Neuronal stem cell (in vitro differentiated cells): Measurements from ENCODE around the gene DPPA4.

Source experiments
- DNase-seq: peaks from one replicate; pipeline ENCODE4 v3.0.0-alpha.2; 2013; ENCODE audit warnings: low spot score
- H2AFZ ChIP-seq: one replicate; pipeline ENCODE4 v1.6.1; 2013; ENCODE audit warnings: mild to moderate bottlenecking, low read length, inconsistent platforms
- H2AK5ac ChIP-seq: 2 replicates; pipeline ENCODE4 v1.6.1; 2013; ENCODE audit warnings: low read depth, mild to moderate bottlenecking, inconsistent platforms, low read length, moderate library complexity, mixed read lengths
- H2BK120ac ChIP-seq: 2 replicates; pipeline ENCODE4 v1.6.1; 2013; ENCODE audit warnings: low read depth, mild to moderate bottlenecking, inconsistent platforms, low read length, moderate library complexity, mixed read lengths
- H2BK12ac ChIP-seq: one replicate; pipeline ENCODE4 v1.6.1; 2013; ENCODE audit warnings: low read length, inconsistent platforms
- H2BK15ac ChIP-seq: 2 replicates; pipeline ENCODE4 v1.6.1; 2013; ENCODE audit warnings: mild to moderate bottlenecking, low read length, inconsistent platforms, mixed read lengths
- H2BK5ac ChIP-seq: one replicate; pipeline ENCODE4 v1.6.1; 2013; ENCODE audit warnings: inconsistent platforms, mild to moderate bottlenecking, low read length, moderate library complexity
- H3K14ac ChIP-seq: one replicate; pipeline ENCODE4 v1.6.1; 2013; ENCODE audit warnings: low read length, inconsistent platforms
- H3K18ac ChIP-seq: 2 replicates; pipeline ENCODE4 v1.6.1; 2013; ENCODE audit warnings: low read length, inconsistent platforms
- H3K23ac ChIP-seq: 2 replicates; pipeline ENCODE4 v1.6.1; 2013; ENCODE audit warnings: low read depth, mild to moderate bottlenecking, mixed read lengths, low read length, inconsistent platforms; ENCODE audit not compliant: poor library complexity
- H3K27ac ChIP-seq: replicated peaks from 3 replicates; pipeline ENCODE4 v1.5.1; 2013; ENCODE audit warnings: low read length, inconsistent platforms
- H3K27me3 ChIP-seq, 3 experiments: 2 replicates each; pipeline ENCODE4 v1.6.1; 2013; ENCODE audit warnings: low read length in 3 of 3, mild to moderate bottlenecking in 2 of 3, inconsistent platforms in 1 of 3, low read depth in 1 of 3, mixed read lengths in 1 of 3, moderate library complexity in 1 of 3; ENCODE audit not compliant: control insufficient read depth in 3 of 3, insufficient read depth in 3 of 3
- H3K36me3 ChIP-seq, 2 donors: replicated peaks in 1 of 2; 2 replicates each; pipeline ENCODE4 v1.6.1; 2013; ENCODE audit warnings: low read length in 2 of 2; ENCODE audit not compliant: control insufficient read depth in 2 of 2, insufficient read depth in 2 of 2
- H3K4ac ChIP-seq: 2 replicates; pipeline ENCODE4 v1.6.1; 2013; ENCODE audit warnings: inconsistent platforms, mild to moderate bottlenecking, low read length, moderate library complexity
- H3K4me1 ChIP-seq, 2 donors: 1 replicate in 1 of 2; 2 replicates in 1 of 2; pipeline ENCODE4 v1.6.1; 2013; ENCODE audit warnings: low read length in 2 of 2, low read depth in 1 of 2; ENCODE audit not compliant: control insufficient read depth in 2 of 2, insufficient read depth in 1 of 2
- H3K4me2 ChIP-seq: one replicate; pipeline ENCODE4 v1.6.1; 2013; ENCODE audit warnings: mild to moderate bottlenecking, low read length, inconsistent platforms; ENCODE audit not compliant: insufficient read depth, poor library complexity, severe bottlenecking
- H3K4me3 ChIP-seq, 2 donors: 2 replicates each; pipeline ENCODE4 v1.5.1; 2013; ENCODE audit warnings: low read length in 2 of 2, mild to moderate bottlenecking in 2 of 2, inconsistent platforms in 1 of 2, moderate library complexity in 1 of 2
- H3K79me1 ChIP-seq: one replicate; pipeline ENCODE4 v1.6.1; 2013; ENCODE audit warnings: low read depth, mild to moderate bottlenecking, inconsistent platforms, low read length, moderate library complexity
- H3K9ac ChIP-seq: one replicate; pipeline ENCODE4 v1.6.1; 2013; ENCODE audit warnings: mild to moderate bottlenecking, low read depth, low read length, inconsistent platforms; ENCODE audit not compliant: poor library complexity
- H3K9me3 ChIP-seq, 2 donors: replicated peaks in 1 of 2; 2 replicates each; pipeline versions ENCODE3 to v1.6.1; 2013; ENCODE audit warnings: low read length in 2 of 2, mild to moderate bottlenecking in 2 of 2, inconsistent platforms in 1 of 2, low read depth in 1 of 2, mixed read lengths in 1 of 2, moderate library complexity in 1 of 2; ENCODE audit not compliant: control insufficient read depth in 2 of 2, insufficient read depth in 1 of 2
- H4K8ac ChIP-seq: one replicate; pipeline ENCODE4 v1.6.1; 2013; ENCODE audit warnings: low read depth, mild to moderate bottlenecking, inconsistent platforms, low read length, moderate library complexity
- H4K91ac ChIP-seq: one replicate; pipeline ENCODE4 v1.6.1; 2013; ENCODE audit warnings: low read length, low read depth, mild to moderate bottlenecking, inconsistent platforms; ENCODE audit not compliant: poor library complexity
- WGBS, 2 donors: extraction: QIAGEN DNeasy Blood & Tissue Kit; methylation state at CpG; one replicate each; pipeline ENCODE4 v1.1.7; 2013; ENCODE audit warnings: missing lambda C conversion rate in 2 of 2, mixed read lengths in 1 of 2; ENCODE audit not compliant: insufficient read length in 2 of 2, insufficient replicate concordance in 1 of 2; ENCODE audit errors: extremely low coverage in 2 of 2; 5-methylcytosine and 5-hydroxymethylcytosine counted together

DPPA4 gene

GRCh38 chr3:109351231-109351630, 13.9 kb upstream of the DPPA4 start:
- H3K14ac ChIP-seq: no peak overlapping the region
- H3K23ac ChIP-seq: no peak overlapping the region
- H2BK5ac ChIP-seq: no peak overlapping the region
- no peak overlapping the region for H3K18ac ChIP-seq
- no peaks in the 10 kb centered on the region for H3K79me1 ChIP-seq
- H2BK12ac ChIP-seq: no peak overlapping the region
- no peaks in the 10 kb centered on the region for H3K27me3 ChIP-seq
- H3K9ac ChIP-seq: no peak overlapping the region
- H2BK120ac ChIP-seq: no peak overlapping the region
- H3K9me3 ChIP-seq: no peaks in the 10 kb centered on the region
- H2AK5ac ChIP-seq: no peak overlapping the region
- H3K4me3 ChIP-seq: no peak overlapping the region
- no peak overlapping the region for H4K91ac ChIP-seq
- H3K27ac ChIP-seq: no peak overlapping the region
- no peaks in the 10 kb centered on the region for H3K36me3 ChIP-seq
- H2AFZ ChIP-seq: no peak overlapping the region
- H3K4me2 ChIP-seq: no peak overlapping the region
- H3K4me1 ChIP-seq: peaks cover 8 to 21% of the 10 kb centered on the region in 2 donors
- H4K8ac ChIP-seq: no peak overlapping the region
- H3K4ac ChIP-seq: no peak overlapping the region
- no peak for DNase-seq
- H2BK15ac ChIP-seq: no peak overlapping the region

- Histone ChIP-seq H4K8ac (no peak overlapping the region), H3K4ac (no peak overlapping the region), H2BK15ac (no peak overlapping the region), H2BK12ac (no peak overlapping the region), H3K4me3 (no peak overlapping the region), H3K27ac (no peak overlapping the region), H3K18ac (no peak overlapping the region), H3K4me1 (peaks cover 2 to 5% of the 10 kb centered on the region in 2 donors), H2AFZ (no peak overlapping the region), H3K79me1 (no peaks in the 10 kb centered on the region), H3K23ac (no peak overlapping the region), H2AK5ac (no peak overlapping the region), H3K9me3 (peaks cover 0 to 8% of the 10 kb centered on the region in 2 donors), H3K27me3 (no peaks in the 10 kb centered on the region), H3K9ac (no peak overlapping the region), H3K4me2 (no peak overlapping the region), H2BK120ac (no peak overlapping the region), H2BK5ac (no peak overlapping the region), H3K14ac (no peak overlapping the region), H4K91ac (no peak overlapping the region), H3K36me3 (peaks cover 0 to 2% of the 10 kb centered on the region in 2 donors)
- DNase-seq: no peak
- no CpG with 5 or more reads among the region's 3 CpGs for WGBS, 2 donors
Observed at GRCh38 chr3:109346770-109347295, 9.5 kb upstream of the DPPA4 start.

- DNase-seq: no peak
- Histone ChIP-seq H3K18ac (no peak overlapping the region), H3K14ac (no peak overlapping the region), H3K79me1 (no peaks in the 10 kb centered on the region), H3K9me3 (peaks cover 0 to 8% of the 10 kb centered on the region in 2 donors), H3K4ac (no peak overlapping the region), H2BK120ac (no peak overlapping the region), H2BK5ac (no peak overlapping the region), H4K91ac (no peak overlapping the region), H3K23ac (no peak overlapping the region), H3K4me1 (peaks cover 2 to 5% of the 10 kb centered on the region in 2 donors), H3K4me2 (no peak overlapping the region), H3K27me3 (no peaks in the 10 kb centered on the region), H3K27ac (no peak overlapping the region), H2BK15ac (no peak overlapping the region), H4K8ac (no peak overlapping the region), H2AFZ (no peak overlapping the region), H3K9ac (no peak overlapping the region), H2BK12ac (no peak overlapping the region), H3K4me3 (no peak overlapping the region), H2AK5ac (no peak overlapping the region), H3K36me3 (peaks cover 0 to 2% of the 10 kb centered on the region in 2 donors)
- WGBS, 2 donors: no CpG with 5 or more reads among the region's 4 CpGs
Observed at GRCh38 chr3:109346099-109346498, 8.8 kb upstream of the DPPA4 start.

GRCh38 chr3:109339714-109340648, 2.6 kb upstream of the DPPA4 start:
- Histone ChIP-seq H3K4me2 (no peak overlapping the region), H3K23ac (no peak overlapping the region), H2AFZ (no peak overlapping the region), H3K9me3 (peaks cover 0 to 8% of the 10 kb centered on the region in 2 donors), H2BK120ac (no peak overlapping the region), H2AK5ac (no peak overlapping the region), H3K4me3 (no peak overlapping the region), H2BK12ac (no peak overlapping the region), H3K27ac (no peak overlapping the region), H3K14ac (no peak overlapping the region), H4K8ac (no peak overlapping the region), H2BK15ac (no peak overlapping the region), H2BK5ac (no peak overlapping the region), H4K91ac (no peak overlapping the region), H3K79me1 (no peaks in the 10 kb centered on the region), H3K18ac (no peak overlapping the region), H3K36me3 (peaks cover 2 to 5% of the 10 kb centered on the region in 2 donors), H3K9ac (no peak overlapping the region), H3K4me1 (peaks cover 3% of the 10 kb centered on the region in 2 donors), H3K4ac (no peak overlapping the region), H3K27me3 (no peaks in the 10 kb centered on the region)
- WGBS, 2 donors: no CpG with 5 or more reads among the region's 5 CpGs
- no peak for DNase-seq
